ENCODE measurements around the gene ARHGAP26. TPM values are rescaled to one million over a fixed set of nuclear protein-coding genes. Genes with fewer than 3 reads are reported as not detected.
A peak's percentile ranks its signal among the peaks of the same experiment; 100 is the strongest.
"Not testable (repeated sequence)": the region's sequence is repeated elsewhere in the genome, so short reads cannot be mapped to it uniquely, and the experiment has no call there.

The ARHGAP26 gene
- total RNA-seq, 1 experiment from 2014 or later: 65.5 TPM

DNA sequence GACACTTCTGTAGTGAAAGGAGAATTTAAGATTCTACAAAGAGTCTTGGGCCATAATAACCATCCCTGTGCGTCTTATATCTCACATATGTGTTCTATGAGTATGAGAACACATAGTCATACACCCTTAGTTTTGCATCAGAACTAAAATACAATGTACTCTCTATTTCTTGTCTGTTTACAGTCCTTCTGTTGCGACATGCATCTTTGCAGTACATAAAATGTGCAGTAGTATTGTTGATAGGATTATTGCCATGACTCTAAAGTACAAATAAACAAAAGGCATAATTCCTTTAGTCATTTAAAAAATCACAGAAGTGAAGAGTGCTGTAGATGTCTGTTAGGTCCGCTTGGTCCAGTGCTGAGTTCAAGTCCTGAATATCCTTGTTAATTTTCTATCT is 431.4 kb downstream of the ARHGAP26 start:
- peaks cover 3% of the 10 kb centered on the region; the same call in 1 of the 2 replicates for H3K4me1 ChIP-seq (ENCODE audit: control insufficient read depth, insufficient read depth, low read length)
- ATAC-seq: no peak
- ChIA-PET POLR2A (no interaction called here), CTCF (interaction anchor here (0.7 kb wide), 1 partner anchor 145 kb away, joined by 3 read pairs; no protein-coding TSS in a partner anchor)
- H3K27me3 ChIP-seq (ENCODE audit: control insufficient read depth, insufficient read depth, low read length): no peaks in the 10 kb centered on the region
- H3K4me3 ChIP-seq (ENCODE audit: low read depth in 2 of 2, low read length in 2 of 2): no peak overlapping the region
- no peak overlapping the region for H3K27ac ChIP-seq (ENCODE audit: low read length)
- DNase-seq (ENCODE audit: low read depth, low spot score): no peak
- intact Hi-C loops (cut with micrococcal nuclease; ENCODE audit: unreplicated experiment): no loop called here
- no TSS peak for BruUV-seq (replicated peaks)
- in situ Hi-C loops (cut with HindIII; ENCODE audit: low pct_unique_long_range_greater_than_20kb, low sequenced_read_pairs): no loop called here
- H3K36me3 ChIP-seq (ENCODE audit: control insufficient read depth, insufficient read depth, low read length): no peaks in the 10 kb centered on the region
- peaks cover 8% of the 10 kb centered on the region for H3K9me3 ChIP-seq (ENCODE audit: control insufficient read depth, insufficient read depth, low read depth, low read length)
- TF ChIP-seq TCF7L2 (IDR thresholded peaks at IDR 0.05; ENCODE audit: low read depth, low read length) (no peak), POLR2AphosphoS5 (IDR thresholded peaks at IDR 0.05; ENCODE audit: low read depth, low read length) (no peak), SIN3A (IDR thresholded peaks at IDR 0.05; ENCODE audit: borderline replicate concordance, insufficient read depth, low read depth, low read length) (no peak)
- TF ChIP-seq, protein P1, sequence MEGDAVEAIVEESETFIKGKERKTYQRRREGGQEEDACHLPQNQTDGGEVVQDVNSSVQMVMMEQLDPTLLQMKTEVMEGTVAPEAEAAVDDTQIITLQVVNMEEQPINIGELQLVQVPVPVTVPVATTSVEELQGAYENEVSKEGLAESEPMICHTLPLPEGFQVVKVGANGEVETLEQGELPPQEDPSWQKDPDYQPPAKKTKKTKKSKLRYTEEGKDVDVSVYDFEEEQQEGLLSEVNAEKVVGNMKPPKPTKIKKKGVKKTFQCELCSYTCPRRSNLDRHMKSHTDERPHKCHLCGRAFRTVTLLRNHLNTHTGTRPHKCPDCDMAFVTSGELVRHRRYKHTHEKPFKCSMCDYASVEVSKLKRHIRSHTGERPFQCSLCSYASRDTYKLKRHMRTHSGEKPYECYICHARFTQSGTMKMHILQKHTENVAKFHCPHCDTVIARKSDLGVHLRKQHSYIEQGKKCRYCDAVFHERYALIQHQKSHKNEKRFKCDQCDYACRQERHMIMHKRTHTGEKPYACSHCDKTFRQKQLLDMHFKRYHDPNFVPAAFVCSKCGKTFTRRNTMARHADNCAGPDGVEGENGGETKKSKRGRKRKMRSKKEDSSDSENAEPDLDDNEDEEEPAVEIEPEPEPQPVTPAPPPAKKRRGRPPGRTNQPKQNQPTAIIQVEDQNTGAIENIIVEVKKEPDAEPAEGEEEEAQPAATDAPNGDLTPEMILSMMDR (IDR thresholded peaks at IDR 0.05): no peak
- TF ChIP-seq, protein P2, sequence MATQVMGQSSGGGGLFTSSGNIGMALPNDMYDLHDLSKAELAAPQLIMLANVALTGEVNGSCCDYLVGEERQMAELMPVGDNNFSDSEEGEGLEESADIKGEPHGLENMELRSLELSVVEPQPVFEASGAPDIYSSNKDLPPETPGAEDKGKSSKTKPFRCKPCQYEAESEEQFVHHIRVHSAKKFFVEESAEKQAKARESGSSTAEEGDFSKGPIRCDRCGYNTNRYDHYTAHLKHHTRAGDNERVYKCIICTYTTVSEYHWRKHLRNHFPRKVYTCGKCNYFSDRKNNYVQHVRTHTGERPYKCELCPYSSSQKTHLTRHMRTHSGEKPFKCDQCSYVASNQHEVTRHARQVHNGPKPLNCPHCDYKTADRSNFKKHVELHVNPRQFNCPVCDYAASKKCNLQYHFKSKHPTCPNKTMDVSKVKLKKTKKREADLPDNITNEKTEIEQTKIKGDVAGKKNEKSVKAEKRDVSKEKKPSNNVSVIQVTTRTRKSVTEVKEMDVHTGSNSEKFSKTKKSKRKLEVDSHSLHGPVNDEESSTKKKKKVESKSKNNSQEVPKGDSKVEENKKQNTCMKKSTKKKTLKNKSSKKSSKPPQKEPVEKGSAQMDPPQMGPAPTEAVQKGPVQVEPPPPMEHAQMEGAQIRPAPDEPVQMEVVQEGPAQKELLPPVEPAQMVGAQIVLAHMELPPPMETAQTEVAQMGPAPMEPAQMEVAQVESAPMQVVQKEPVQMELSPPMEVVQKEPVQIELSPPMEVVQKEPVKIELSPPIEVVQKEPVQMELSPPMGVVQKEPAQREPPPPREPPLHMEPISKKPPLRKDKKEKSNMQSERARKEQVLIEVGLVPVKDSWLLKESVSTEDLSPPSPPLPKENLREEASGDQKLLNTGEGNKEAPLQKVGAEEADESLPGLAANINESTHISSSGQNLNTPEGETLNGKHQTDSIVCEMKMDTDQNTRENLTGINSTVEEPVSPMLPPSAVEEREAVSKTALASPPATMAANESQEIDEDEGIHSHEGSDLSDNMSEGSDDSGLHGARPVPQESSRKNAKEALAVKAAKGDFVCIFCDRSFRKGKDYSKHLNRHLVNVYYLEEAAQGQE (IDR thresholded peaks at IDR 0.05; ENCODE audit: insufficient read depth in 1 of 2, low read depth in 2 of 2, low read length in 1 of 2): no peak

DNA sequence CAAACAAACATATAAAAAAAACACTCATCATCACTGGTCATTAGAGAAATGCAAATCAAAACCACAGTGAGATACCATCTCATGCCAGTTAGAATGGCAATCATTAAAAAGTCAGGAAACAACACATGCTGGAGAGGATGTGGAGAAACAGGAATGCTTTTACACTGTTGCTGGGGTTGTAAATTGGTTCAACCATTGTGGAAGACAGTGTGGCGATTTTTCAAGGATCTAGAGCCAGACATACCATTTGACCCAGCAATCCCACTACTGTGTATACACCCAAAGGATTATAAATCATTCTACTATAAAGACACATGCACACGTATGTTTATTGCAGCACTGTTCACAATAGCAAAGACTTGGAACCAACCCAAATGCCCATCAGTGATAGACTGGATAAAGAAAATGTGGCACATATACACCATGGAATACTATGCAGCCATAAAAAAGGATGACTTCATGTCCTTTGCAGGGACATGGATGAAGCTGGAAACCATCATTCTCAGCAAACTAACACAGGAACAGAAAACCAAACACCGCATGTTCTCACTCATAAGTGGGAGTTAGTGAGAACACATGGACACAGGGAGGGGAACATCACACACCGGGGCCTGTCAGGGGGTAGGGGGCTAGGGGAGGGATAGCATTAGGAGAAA is 433.3 kb downstream of the ARHGAP26 start:
- in situ Hi-C loops (cut with HindIII; ENCODE audit: low pct_unique_long_range_greater_than_20kb, low sequenced_read_pairs); CTCF ChIA-PET; H3K27me3 ChIP-seq (ENCODE audit: control insufficient read depth, insufficient read depth, low read length); H3K4me3 ChIP-seq (ENCODE audit: low read depth in 2 of 2, low read length in 2 of 2); intact Hi-C loops (cut with micrococcal nuclease; ENCODE audit: unreplicated experiment); POLR2A ChIA-PET; H3K36me3 ChIP-seq (ENCODE audit: control insufficient read depth, insufficient read depth, low read length); H3K9me3 ChIP-seq (ENCODE audit: control insufficient read depth, insufficient read depth, low read depth, low read length); H3K4me1 ChIP-seq (ENCODE audit: control insufficient read depth, insufficient read depth, low read length); H3K27ac ChIP-seq (ENCODE audit: low read length); ATAC-seq; DNase-seq (ENCODE audit: low read depth, low spot score): not testable (repeated sequence)
- BruUV-seq (replicated peaks): TSS peak; percentile 36

DNA sequence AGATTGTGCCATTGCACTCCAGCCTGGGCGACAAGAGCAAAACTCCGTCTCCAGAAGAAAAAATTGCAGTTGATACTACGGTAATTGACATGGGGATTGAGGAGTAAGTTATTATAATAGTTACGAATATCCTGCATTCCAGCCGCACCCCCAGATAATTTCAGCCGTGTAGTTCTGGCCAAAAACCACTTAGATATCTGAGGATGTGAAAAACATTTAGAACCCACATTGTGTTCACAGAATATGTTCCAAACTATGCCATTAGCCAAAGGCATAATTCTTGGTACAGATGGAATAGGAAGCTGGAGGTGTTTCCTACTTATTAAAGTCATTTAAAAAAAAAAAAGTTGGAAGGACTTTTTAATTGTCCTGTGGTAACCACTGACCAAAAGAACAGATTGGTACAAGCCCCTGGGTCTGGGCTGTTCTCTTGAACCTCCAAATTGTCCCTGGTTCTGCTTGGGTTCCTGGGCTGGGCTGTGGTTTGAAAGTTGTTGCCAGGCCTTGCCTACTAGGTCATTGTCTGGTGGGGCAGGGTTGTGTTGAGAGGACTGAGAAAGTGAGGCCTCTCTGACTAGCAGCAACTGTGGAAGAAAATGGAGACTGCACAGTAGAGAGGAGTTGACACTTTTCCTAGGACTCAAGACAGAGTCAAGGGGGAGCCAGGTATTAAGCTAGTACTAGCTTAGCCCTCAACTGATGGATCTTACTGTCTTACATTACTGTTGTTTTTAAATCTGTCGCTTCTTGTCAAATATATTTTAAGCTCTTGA is 434.5 kb downstream of the ARHGAP26 start:
- Histone ChIP-seq H3K27ac (ENCODE audit: low read length) (no peak overlapping the region; the same call in 1 of the 2 replicates), H3K4me1 (ENCODE audit: control insufficient read depth, insufficient read depth, low read length) (peaks cover 3% of the 10 kb centered on the region; the same call in 1 of the 2 replicates), H3K36me3 (ENCODE audit: control insufficient read depth, insufficient read depth, low read length) (no peaks in the 10 kb centered on the region), H3K9me3 (ENCODE audit: control insufficient read depth, insufficient read depth, low read depth, low read length) (no peaks in the 10 kb centered on the region), H3K4me3 (ENCODE audit: low read depth in 2 of 2, low read length in 2 of 2) (no peak overlapping the region), H3K27me3 (ENCODE audit: control insufficient read depth, insufficient read depth, low read length) (no peaks in the 10 kb centered on the region)
- ATAC-seq (0 out of 2 replicates have a peak, but pooled peaks have one; percentile 56), DNase-seq (ENCODE audit: low read depth, low spot score) (no peak)
- BruUV-seq (replicated peaks): no TSS peak
- intact Hi-C loops (cut with micrococcal nuclease; ENCODE audit: unreplicated experiment): no loop called here
- CTCF ChIA-PET: no interaction called here
- TF ChIP-seq SIN3A (IDR thresholded peaks at IDR 0.05; ENCODE audit: borderline replicate concordance, insufficient read depth, low read depth, low read length) (no peak), TCF7L2 (IDR thresholded peaks at IDR 0.05; ENCODE audit: low read depth, low read length) (no peak), POLR2AphosphoS5 (IDR thresholded peaks at IDR 0.05; ENCODE audit: low read depth, low read length) (no peak)
- TF ChIP-seq, protein P2 (IDR thresholded peaks at IDR 0.05; ENCODE audit: insufficient read depth in 1 of 2, low read depth in 2 of 2, low read length in 1 of 2): no peak
- TF ChIP-seq, protein P1 (IDR thresholded peaks at IDR 0.05): no peak
- POLR2A ChIA-PET: no interaction called here
- in situ Hi-C loops (cut with HindIII; ENCODE audit: low pct_unique_long_range_greater_than_20kb, low sequenced_read_pairs): no loop called here
